Stimulated activated CD4-positive, alpha-beta T cell treated with anti-CD3 and anti-CD28 coated beads, Interleukin-1b, Interleukin-23, amount 100 ng/mL, for 1 hour (primary cell): ENCODE results near the gene LSMEM2.
"Not testable (repeated sequence)": the region's sequence is repeated elsewhere in the genome, so short reads cannot be mapped to it uniquely, and the experiment has no call there.

Experiments used
- DNase-seq, 2 donors: peaks; one replicate each; pipeline ENCODE4 v3.0.0-alpha.2; 2020; ENCODE audit warnings: low read depth in 2 of 2

LSMEM2 gene

DNA sequence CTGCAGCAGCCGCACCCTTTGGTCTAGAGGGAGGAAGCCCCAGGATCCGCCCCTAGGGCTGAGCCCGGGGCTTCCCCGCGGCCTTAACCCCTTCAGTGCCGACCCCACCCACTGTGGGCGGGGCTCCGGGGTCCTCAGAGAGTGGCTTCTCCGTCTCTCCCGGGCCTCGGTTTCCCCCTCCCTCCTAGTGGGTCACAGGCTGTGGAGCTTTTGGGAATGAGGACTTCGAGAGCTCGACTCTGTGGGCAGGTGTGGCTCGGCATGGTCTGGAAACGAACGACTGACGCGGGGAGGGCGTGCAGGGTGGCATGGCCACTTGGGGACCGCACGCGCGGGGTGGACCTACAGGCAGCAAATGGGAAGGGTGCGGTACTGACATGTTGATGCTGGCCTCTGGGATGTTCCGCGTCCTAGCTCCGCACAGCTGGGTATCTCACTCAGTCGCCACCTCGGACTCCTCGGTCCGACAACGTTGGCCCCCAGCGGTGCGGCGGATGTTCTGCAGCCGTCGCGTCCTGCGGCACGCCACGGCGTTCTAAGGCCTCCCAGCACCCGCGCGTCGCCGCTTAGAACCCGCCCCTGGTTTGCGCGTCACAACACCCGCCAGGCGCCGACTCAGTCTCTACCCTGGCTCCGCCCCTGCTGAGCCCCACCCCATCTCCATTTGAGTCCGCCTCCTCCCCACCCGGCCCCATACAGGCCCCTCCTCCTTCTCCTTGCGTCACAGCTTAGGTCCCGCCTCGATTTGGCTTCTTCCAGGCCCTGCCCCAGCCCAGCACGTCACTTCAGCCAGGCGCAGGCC is 20.1 kb downstream of the LSMEM2 start, which contains the start of the genes HYAL3 and NAA80:
TSS of gene HYAL3 (minus strand) at position 570 of the 802 bp plus-strand sequence. CDS start 3,803 bp downstream, outside the sequence.
TSS of gene NAA80 (minus strand) at position 570 of the 802 bp plus-strand sequence. CDS start 1,942 bp downstream, outside the sequence.
- peak; percentile 98 for DNase-seq

DNA sequence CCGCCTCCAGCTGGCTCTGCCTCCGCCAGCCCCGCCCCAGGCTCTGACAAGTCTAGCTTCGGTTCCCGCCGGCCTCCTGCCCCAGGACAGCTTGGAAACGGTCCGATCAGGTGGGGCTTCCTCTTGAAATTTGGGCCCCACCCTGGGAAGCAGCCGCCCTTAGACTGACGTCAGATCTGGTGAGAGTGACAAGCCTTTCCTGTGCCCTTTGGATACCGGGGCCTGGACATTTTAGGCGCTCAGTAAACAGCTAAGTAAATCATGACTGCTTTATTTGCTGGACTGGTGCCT is 20.7 kb downstream of the LSMEM2 start:
- no peak for DNase-seq

DNA sequence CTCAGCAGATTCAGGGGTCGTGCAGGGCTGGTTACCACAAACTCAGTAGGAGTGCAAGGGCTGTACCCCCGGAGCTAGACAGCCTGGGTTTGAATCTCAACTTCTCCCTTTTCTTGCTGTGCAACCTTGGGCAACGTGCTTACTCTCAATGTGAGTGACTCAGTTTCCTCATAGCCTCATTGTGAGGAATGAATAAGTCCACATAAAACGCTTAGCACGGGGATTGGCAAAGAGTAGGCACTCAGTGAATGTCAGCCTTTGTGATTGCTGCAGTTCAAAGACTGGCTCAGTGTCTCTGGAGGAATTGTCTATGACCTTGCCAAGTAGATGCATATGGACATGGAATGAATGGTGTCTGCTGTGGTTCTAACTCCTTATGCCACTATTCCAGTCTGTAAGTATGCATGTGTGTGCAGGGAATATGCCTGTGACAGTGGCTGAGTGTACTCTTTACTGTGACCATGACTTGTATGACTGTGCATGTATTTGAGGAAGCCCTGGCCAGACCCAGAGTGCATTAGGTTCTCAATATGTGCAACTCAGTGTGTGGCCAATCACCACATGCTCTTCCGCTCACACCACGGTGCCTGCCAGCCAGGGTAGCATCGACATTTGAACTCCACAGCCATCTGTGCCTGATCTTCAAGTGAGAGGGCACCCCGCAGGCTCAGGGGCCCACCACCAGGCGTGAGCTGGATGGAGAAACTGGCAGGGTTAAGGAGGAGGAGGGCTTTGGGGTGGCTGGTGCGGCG is 21.2 kb downstream of the LSMEM2 start:
- no peak for DNase-seq

DNA sequence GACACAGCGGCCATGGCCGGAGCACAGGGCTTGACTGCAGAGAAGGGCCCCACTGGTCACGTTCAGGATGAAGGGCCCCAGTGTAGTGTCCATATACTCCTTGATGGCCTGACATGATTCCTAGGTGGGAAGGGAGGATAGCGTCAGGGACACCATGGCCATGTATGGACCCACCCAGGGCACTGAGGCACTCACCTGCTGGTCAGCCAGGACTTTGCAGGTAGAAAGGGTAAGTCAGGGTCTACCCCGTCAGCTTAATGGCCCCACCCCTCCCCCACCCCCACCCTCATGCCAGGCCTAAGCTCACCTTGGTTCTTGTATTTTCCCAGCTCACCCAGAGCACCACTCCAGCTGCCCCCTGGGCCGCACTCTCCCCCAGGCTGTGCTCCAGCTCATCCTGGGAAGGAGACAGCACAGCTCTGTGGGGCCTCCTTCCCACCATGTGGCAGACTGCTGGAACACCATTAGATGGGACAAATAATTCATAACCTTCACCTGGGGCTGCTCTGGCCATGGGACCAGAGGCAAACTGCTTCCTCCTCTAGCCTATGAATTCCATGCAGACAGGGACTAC is 21.9 kb downstream of the LSMEM2 start:
- DNase-seq, result no peak

- DNase-seq, result no peak
Measured at GRCh38 chr3:50302095-50303012, 23.5 kb downstream of the LSMEM2 start.

GRCh38 chr3:50303013-50303815 is 24.3 kb downstream of the LSMEM2 start, which contains the start of gene HYAL1:
TSS of gene HYAL1 (minus strand) at chr3:50303574. CDS start at chr3:50302956, 618 bp downstream.
- DNase-seq, result no peak

GRCh38 chr3:50304601-50305000 is 25.7 kb downstream of the LSMEM2 start:
- DNase-seq, result no peak

DNA sequence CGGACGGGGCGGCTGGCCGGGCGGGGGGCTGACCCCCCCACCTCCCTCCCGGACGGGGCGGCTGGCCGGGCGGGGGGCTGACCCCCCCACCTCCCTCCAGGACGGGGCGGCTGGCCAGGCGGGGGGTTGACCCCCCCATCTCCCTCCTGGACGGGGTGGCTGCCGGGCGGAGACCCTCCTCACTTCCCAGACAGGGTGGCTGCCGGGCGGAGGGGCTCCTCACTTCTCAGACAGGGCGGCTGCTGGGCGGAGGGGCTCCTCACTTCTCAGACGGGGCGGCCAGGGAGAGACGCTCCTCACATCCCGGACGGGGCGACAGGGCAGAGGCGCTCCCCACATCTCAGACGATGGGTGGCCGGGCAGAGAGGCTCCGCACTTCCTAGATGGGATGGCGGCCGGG is 33.2 kb downstream of the LSMEM2 start:
- not testable (repeated sequence) for DNase-seq

DNA sequence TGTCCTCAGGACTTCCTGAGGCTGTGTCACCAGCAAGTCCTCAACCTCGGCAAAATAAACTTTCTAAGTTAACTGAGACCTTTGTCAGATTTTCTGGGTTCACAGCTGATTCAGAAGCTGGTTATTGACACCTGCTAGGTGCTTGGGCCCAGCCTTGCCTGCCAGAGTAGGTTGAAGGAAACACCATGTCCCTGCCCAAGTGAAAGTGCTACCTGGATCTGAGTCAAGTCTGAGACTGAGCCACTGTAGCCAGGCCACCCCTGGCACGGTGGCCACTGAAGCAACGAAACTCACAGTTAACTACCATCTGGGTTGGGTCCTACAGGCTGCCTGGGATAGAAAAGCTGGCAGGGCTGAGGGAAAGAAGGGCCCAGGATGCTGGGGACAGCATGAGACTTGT is 35.5 kb downstream of the LSMEM2 start:
- DNase-seq, result no peak

GRCh38 chr3:50314816-50315215 is 35.9 kb downstream of the LSMEM2 start:
- DNase-seq, result no peak

- DNase-seq, result peak in 1 of 2 donors; percentile 37
Measured at GRCh38 chr3:50316657-50317242, 37.9 kb downstream of the LSMEM2 start.

GRCh38 chr3:50317300-50317699 is 38.4 kb downstream of the LSMEM2 start:
- no peak for DNase-seq

DNA sequence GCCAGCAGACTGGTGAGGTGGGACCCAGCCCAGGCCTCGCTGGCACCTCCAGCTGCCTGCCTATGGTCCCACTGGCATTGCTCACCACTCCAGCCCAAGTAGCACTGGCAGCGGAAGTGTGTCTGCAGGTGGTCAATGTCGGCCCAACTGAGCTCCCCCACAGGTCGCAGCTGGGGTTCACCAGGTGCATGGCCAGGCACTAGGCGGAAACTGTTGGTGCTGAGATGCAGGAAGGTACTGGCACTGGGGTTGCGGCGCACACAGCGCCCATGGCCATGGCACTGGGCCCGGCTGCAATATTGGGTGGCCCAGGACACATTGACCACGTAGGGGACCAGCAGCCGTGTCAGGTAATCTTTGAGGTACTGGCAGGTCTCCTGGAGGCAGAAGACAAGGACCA is 39.3 kb downstream of the LSMEM2 start:
- DNase-seq, result no peak

DNA sequence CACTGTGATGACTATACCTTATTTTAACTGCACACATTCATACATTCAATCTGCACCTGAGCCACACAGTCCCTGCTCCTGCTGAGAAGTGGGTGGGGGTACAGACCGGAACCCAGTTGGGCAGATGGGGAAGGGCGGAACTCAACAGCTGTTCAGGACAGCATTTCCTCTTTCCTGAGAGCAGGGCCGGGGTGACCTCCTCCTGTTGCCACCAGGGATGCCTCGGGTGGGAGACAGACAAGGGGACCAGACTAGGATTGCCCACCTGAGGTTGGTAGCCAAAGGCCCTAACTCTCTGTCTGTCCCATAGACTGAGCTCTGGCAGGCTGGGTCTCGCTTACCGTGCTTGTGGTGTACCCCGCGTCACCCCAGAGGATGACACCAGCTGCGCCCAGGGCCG is 39.7 kb downstream of the LSMEM2 start:
- no peak for DNase-seq

DNA sequence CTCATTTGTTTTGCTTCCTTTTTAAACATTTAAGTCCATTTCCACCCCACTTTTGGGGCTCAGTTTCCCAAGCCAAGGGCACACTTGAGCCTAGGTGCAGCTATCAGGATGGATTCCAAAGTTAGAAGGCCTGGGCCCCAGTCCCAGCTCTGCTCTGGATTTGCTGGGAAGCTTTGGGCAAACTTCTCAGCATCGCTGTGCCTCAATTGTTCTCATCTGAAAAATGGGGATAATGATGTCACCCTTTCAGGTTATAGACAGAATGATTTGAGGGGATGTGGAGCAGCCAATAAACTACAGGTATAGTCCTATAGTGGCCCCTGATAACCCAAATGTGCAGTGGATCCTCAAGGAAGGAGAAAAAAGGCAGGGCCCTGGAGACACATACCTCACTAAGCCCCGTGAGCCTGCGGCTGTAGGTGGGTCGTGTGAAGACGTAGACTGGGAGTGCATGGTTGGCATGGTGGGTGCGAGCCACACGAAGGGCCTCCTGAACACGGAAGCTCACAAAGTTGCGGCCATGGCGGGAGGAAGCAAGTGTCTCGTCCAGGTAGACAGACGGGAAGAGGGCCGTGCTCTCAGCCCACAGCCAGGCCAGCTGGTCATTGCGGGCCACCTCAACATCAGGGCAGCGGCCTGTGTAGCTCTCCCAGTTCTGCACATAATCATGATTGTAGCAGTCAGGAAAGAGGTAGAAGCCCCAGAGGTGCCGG is 40.5 kb downstream of the LSMEM2 start:
- DNase-seq, result no peak

DNA sequence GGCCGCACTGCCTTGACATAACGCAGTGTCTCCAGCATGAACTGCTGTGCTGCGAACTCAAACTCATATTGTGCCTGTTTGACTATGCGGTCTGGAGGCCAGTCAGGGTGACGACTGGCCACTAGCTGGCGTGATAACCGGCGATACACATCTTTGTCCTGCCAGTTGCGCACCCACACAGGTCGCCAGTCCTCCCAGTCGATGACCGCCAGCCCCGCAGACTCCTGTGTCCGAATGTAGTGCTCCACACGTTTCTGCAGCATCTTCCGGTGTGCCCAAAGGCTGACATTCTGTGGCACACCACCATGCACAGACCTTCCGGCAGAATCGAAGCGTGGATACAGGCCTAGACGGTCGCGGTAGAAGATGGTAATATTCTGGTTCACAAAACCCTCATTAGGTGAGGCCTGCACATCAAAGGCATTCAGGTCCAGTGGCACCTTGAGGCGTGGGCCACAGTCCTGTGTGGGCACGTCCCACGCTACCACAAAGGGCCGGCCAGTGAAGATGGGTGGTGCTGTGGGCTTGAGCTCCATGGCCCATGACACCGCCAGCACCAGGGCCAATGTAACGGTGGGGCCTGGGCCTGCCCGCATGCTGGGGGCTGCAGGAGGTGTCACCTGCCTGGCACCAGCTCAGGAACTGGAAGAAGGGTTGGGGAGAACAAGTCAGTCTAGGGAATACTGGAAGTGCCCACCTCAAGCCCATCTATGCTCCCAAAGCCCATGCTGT is 41.2 kb downstream of the LSMEM2 start:
- DNase-seq, result no peak

DNA sequence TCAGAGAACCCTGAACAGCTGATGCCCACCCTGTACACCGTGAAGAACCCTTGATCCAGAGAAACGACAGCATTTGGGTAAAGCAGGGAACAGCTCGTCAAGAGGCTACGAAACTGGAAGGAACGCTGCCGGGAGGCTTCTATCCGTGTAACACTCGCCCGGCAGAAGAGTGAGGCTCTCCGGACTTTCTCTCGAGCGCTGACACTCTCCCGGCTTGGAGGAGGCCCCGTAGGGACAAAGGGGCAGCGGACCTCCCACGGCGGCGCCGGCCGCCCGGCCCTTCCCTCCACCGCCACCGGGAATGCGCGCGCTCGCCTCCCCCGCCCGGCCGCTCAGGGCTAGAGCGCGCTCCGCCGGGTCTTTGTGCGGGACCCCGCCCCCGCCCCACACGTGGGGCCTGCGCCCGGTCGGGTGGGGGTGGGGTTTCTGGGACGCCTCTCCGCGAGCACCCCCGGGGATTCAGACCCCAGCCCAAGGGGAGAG is 42.0 kb downstream of the LSMEM2 start:
- no peak for DNase-seq

DNA sequence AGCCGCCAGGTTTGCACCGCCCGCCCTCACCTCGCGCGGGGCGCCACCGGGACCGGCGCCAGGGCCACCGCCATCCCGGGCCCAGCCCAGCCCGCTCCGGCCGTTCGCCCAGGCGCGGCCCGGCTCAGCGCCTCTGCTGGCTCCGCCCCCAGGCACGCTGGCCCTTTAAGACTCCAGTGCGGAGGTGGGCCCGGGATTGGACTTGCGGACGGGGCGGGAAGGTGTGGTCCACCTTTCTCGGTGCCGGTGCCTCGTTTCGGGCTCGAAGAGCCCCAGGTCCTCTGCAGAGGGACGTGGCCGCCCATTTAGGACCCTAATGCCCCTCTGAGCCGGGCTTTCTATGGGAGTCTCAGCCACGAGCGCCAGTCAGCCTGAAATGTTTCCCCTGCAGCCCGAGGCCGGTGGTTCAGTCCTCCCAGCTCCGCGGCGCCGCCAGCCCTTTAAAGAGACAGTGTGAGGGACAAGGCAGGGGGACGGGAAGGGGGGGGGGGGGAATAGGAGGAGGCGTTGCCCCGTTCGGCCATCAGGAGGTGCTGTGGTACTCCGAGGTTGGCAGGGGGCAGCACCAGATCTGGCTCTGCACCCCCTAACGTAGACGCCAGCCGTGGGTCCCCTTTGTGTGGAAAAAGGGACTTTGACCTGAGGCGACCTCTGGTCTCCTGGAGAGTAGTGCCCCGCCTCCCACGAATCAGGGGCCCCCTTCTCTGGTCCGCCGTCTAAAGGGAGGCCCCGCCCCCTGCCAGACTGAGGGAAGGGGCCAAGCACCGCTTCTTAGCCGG is 42.6 kb downstream of the LSMEM2 start:
- DNase-seq, result peak; percentile 42 to 68
